CD4-positive, alpha-beta T cell (primary cell): ENCODE results near the gene SHPK. TPM values are rescaled to one million over a fixed set of nuclear protein-coding genes. Genes with fewer than 3 reads are reported as not detected.

ENCODE experiments used
- ATAC-seq: fragments of 200-7000 bp; cut with Tn5 transposase; one replicate; pipeline ENCODE4 v1.10.0; 2022; ENCODE audit warnings: mild to moderate bottlenecking; ENCODE audit not compliant: poor library complexity
- CTCF ChIA-PET: fragments of 350-600 bp; sonication (Branson Sonifier 250); formaldehyde crosslinking; loops from one replicate; lab custom pipeline; 2021; ENCODE audit warnings: antibody characterized with exemption, inconsistent platforms; lab: Charles Lee
- POLR2A ChIA-PET: fragments of 350-600 bp; sonication (Branson Sonifier 250); formaldehyde crosslinking; loops from one replicate; lab custom pipeline; 2021; ENCODE audit warnings: antibody characterized with exemption, inconsistent platforms; lab: Charles Lee
- DNase-seq, 14 experiments: peaks; one replicate each; pipeline ENCODE4 v3.0.0-alpha.2; 2013 to 2020; ENCODE audit warnings: mixed read lengths in 2 of 14
- H3K27ac ChIP-seq, 2 donors: one replicate each; pipeline versions ENCODE4 v1.5.1 to v1.7.0; 2013; ENCODE audit warnings: low read length in 2 of 2, low read depth in 1 of 2, mild to moderate bottlenecking in 1 of 2
- H3K27me3 ChIP-seq, 2 experiments: 1 replicate in 1 of 2; 2 replicates in 1 of 2; pipeline versions ENCODE4 v1.6.1 to v1.7.0; 2013; ENCODE audit warnings: low read length in 2 of 2, control low read depth in 1 of 2, mild to moderate bottlenecking in 1 of 2, moderate library complexity in 1 of 2; ENCODE audit not compliant: insufficient read depth in 2 of 2, control insufficient read depth in 1 of 2
- H3K36me3 ChIP-seq: one replicate; pipeline ENCODE4 v1.6.1; 2013; ENCODE audit warnings: low read length, control low read depth; ENCODE audit not compliant: insufficient read depth
- H3K4me1 ChIP-seq: one replicate; pipeline ENCODE4 v1.6.1; 2013; ENCODE audit warnings: low read length, control low read depth; ENCODE audit not compliant: insufficient read depth
- H3K4me3 ChIP-seq: one replicate; pipeline ENCODE4 v1.5.1; 2013; ENCODE audit warnings: mild to moderate bottlenecking, low read length, moderate library complexity
- H3K9me3 ChIP-seq, 2 experiments: 1 replicate in 1 of 2; 2 replicates in 1 of 2; pipeline versions ENCODE4 v1.6.1 to v1.7.0; 2013; ENCODE audit warnings: low read length in 2 of 2, mild to moderate bottlenecking in 2 of 2, control low read depth in 1 of 2, moderate library complexity in 1 of 2; ENCODE audit not compliant: control insufficient read depth in 1 of 2, insufficient read depth in 1 of 2
- H3K27ac Mint-ChIP-seq: one replicate; pipeline ENCODE4 v1.8.0; 2020; ENCODE audit warnings: mixed read lengths
- H3K27me3 Mint-ChIP-seq: one replicate; pipeline ENCODE4 v1.8.0; 2021; ENCODE audit warnings: mixed read lengths
- H3K36me3 Mint-ChIP-seq: one replicate; pipeline ENCODE4 v1.8.0; 2021; ENCODE audit warnings: low read depth, mixed read lengths
- H3K4me1 Mint-ChIP-seq: one replicate; pipeline ENCODE4 v1.8.0; 2021; ENCODE audit warnings: low read depth, mixed read lengths
- H3K4me3 Mint-ChIP-seq: one replicate; pipeline ENCODE4 v1.8.0; 2020; ENCODE audit warnings: mild to moderate bottlenecking, mixed read lengths
- H3K9me3 Mint-ChIP-seq: one replicate; pipeline ENCODE4 v1.8.0; 2020; ENCODE audit warnings: mixed read lengths
- CTCF ChIP-seq: fragments of 200-600 bp; IDR thresholded peaks from one replicate; pipeline ENCODE4 v1.8.0; 2022; ENCODE audit warnings: antibody characterized with exemption, mild to moderate bottlenecking
- intact Hi-C, 2 experiments: fragments of 100-400 bp; cut with DNase I in 1 of 2; cut with micrococcal nuclease in 1 of 2; formaldehyde crosslinking; loops; one replicate each; pipeline versions ENCODE4 v1.15.1 to v1.9.0; 2023 to 2025; cut with DNase I, micrococcal nuclease
- total RNA-seq, 174 experiments: library from RNA in 2 of 174; stranded (reverse) in 2 of 174; gene quantifications; one replicate each; pipeline ENCODE4 v1.2.3 and lab custom pipeline; 2021 to 2026

SHPK gene
- total RNA-seq, 2 experiments from 2014 or later: 3.4 TPM

- no peaks in the 10 kb centered on the region for H3K27me3 ChIP-seq
- peaks cover 5% of the 10 kb centered on the region for H3K36me3 ChIP-seq
- H3K9me3 ChIP-seq: no peaks in the 10 kb centered on the region
- TF ChIP-seq CTCF: peak; percentile 20
- ChIA-PET CTCF (interaction anchor here (2.5 kb wide), 1 partner anchor 599 kb away, joined by 7 read pairs; no protein-coding TSS in a partner anchor), POLR2A (no interaction called here)
- DNase-seq (peak in 10 of 14 experiments; percentile 14 to 60 (median 32)), ATAC-seq (peak; percentile 68)
- no peak overlapping the region for H3K4me3 ChIP-seq
- peaks cover 3% of the 10 kb centered on the region for H3K4me1 ChIP-seq
- no peak overlapping the region for H3K4me3 Mint-ChIP-seq
- no peak overlapping the region for H3K27ac ChIP-seq
- H3K4me1 Mint-ChIP-seq: no peaks in the 10 kb centered on the region
- no peak overlapping the region for H3K27ac Mint-ChIP-seq
- intact Hi-C loops: loop anchor here in 1 of 2 experiments (10.0 kb wide), 1 partner anchor 823 kb away; no protein-coding TSS in a partner anchor
- H3K9me3 Mint-ChIP-seq: no peaks in the 10 kb centered on the region
- H3K27me3 Mint-ChIP-seq: no peaks in the 10 kb centered on the region
- H3K36me3 Mint-ChIP-seq: peaks cover 4% of the 10 kb centered on the region
These were observed 11.9 kb upstream of the SHPK start for GRCh38 chr17:3647769-3648555.

GRCh38 chr17:3647251-3647650, 11.2 kb upstream of the SHPK start:
- no peak for TF ChIP-seq CTCF
- Mint-ChIP-seq H3K27ac (no peak overlapping the region), H3K4me3 (no peak overlapping the region), H3K27me3 (no peaks in the 10 kb centered on the region), H3K4me1 (no peaks in the 10 kb centered on the region), H3K36me3 (peaks cover 4% of the 10 kb centered on the region), H3K9me3 (no peaks in the 10 kb centered on the region)
- Histone ChIP-seq H3K27ac (no peak overlapping the region), H3K36me3 (peaks cover 5% of the 10 kb centered on the region), H3K27me3 (no peaks in the 10 kb centered on the region), H3K4me3 (no peak overlapping the region), H3K9me3 (no peaks in the 10 kb centered on the region), H3K4me1 (peaks cover 3% of the 10 kb centered on the region)
- intact Hi-C loops: loop anchor here in 1 of 2 experiments (10.0 kb wide), 1 partner anchor 822 kb away; no protein-coding TSS in a partner anchor
- ChIA-PET POLR2A (no interaction called here), CTCF (interaction anchor here (2.5 kb wide), 1 partner anchor 599 kb away, joined by 7 read pairs; no protein-coding TSS in a partner anchor)
- no peak for ATAC-seq
- no peak for DNase-seq

DNA sequence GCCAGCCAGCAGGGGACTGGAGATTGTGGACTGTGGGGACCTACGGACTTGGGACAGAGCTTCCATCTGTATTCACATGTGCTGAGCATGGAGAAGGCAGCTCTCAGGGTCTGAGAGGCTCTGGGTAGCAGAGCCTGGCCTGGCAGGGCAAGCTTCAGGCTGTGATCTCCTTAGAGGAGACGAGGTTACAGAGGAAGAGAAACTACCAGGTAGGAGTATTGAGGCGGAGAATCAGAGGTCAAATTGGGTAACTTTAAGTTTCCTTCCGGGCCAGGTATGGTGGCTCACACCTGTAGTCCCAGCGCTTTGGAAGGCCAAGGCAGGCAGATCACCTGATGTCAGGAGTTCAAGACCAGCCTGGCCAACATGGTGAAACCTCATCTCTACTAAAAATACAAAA, 9.3 kb upstream of the SHPK start:
- Mint-ChIP-seq H3K27ac (no peak overlapping the region), H3K4me1 (no peaks in the 10 kb centered on the region), H3K4me3 (no peak overlapping the region), H3K36me3 (peaks cover 4% of the 10 kb centered on the region), H3K9me3 (no peaks in the 10 kb centered on the region), H3K27me3 (no peaks in the 10 kb centered on the region)
- intact Hi-C loops: loop anchor here in 1 of 2 experiments (2.0 to 10.0 kb wide), 2 partner anchors 597 to 821 kb away; no protein-coding TSS in a partner anchor
- Histone ChIP-seq H3K4me1 (peaks cover 3% of the 10 kb centered on the region), H3K4me3 (no peak overlapping the region), H3K36me3 (peaks cover 5% of the 10 kb centered on the region), H3K27me3 (no peaks in the 10 kb centered on the region), H3K9me3 (no peaks in the 10 kb centered on the region), H3K27ac (no peak overlapping the region)
- TF ChIP-seq CTCF: no peak
- ChIA-PET CTCF (no interaction called here), POLR2A (no interaction called here)
- ATAC-seq: no peak
- no peak for DNase-seq
